Stomach (tissue), 19 donors: ENCODE measurements around the gene LMNB1. TPM values are rescaled to one million over a fixed set of nuclear protein-coding genes. Genes with fewer than 3 reads are reported as not detected.
"Not testable (repeated sequence)": the region's sequence is repeated elsewhere in the genome, so short reads cannot be mapped to it uniquely, and the experiment has no call there.

Experiments used
- DNase-seq, 2 donors: peaks; one replicate each; pipeline versions ENCODE4 v3.0.0 to v3.0.0-alpha.2; 2013 to 2019
- H3K27ac ChIP-seq, 5 donors: fragments of 200-600 bp in 4 of 5; sonication (generic) in 4 of 5; one replicate each; pipeline ENCODE4 v1.5.1; 2013 to 2019; ENCODE audit warnings: mild to moderate bottlenecking in 1 of 5, moderate library complexity in 1 of 5
- H3K27me3 ChIP-seq, 3 donors: fragments of 200-600 bp; sonication (generic); one replicate each; pipeline ENCODE4 v1.5.1; 2017 to 2019; ENCODE audit warnings: mixed run types in 1 of 3
- H3K36me3 ChIP-seq, 4 donors: fragments of 200-600 bp; sonication (generic); 1 replicate in 3 of 4; 2 replicates in 1 of 4; pipeline ENCODE4 v1.5.1; 2016 to 2019
- H3K4me1 ChIP-seq, 4 donors: fragments of 200-600 bp; sonication (generic); one replicate each; pipeline ENCODE4 v1.5.1; 2016 to 2019
- H3K4me3 ChIP-seq, 4 donors: fragments of 200-600 bp; sonication (generic) in 3 of 4; one replicate each; pipeline ENCODE4 v1.5.1; 2016 to 2019; ENCODE audit warnings: mild to moderate bottlenecking in 1 of 4
- H3K9me3 ChIP-seq, 4 donors: fragments of 200-600 bp; sonication (generic); one replicate each; pipeline ENCODE4 v1.5.1; 2016 to 2019
- CTCF ChIP-seq, 7 experiments: fragments of 450-650 bp in 4 of 7; fragments of 200-600 bp in 3 of 7; sonication (generic) in 3 of 7; IDR thresholded peaks; one replicate each; pipeline ENCODE4 v1.5.1; 2016 to 2019; ENCODE audit warnings: antibody characterized with exemption in 7 of 7, control low read depth in 2 of 7, mild to moderate bottlenecking in 1 of 7
- EP300 ChIP-seq: sonication (generic); formaldehyde crosslinking; IDR thresholded peaks from one replicate; pipeline ENCODE4 v1.6.1; 2017; ENCODE audit warnings: antibody characterized with exemption
- POLR2A ChIP-seq, 4 donors: fragments of 450-650 bp; IDR thresholded peaks; one replicate each; pipeline ENCODE4 v1.6.1; 2016; ENCODE audit warnings: antibody characterized with exemption in 4 of 4, control low read depth in 2 of 4, mild to moderate bottlenecking in 1 of 4, moderate library complexity in 1 of 4
- POLR2AphosphoS5 ChIP-seq, 3 donors: sonication (generic); formaldehyde crosslinking; IDR thresholded peaks; one replicate each; pipeline ENCODE4 v1.6.1; 2016; ENCODE audit warnings: antibody characterized with exemption in 3 of 3
- WGBS, 5 donors: extraction: QIAGEN DNeasy Blood & Tissue Kit in 3 of 5; methylation state at CpG; one replicate each; pipeline versions ENCODE4 v1.1.5 to v1.1.7; 2013 to 2018; 5-methylcytosine and 5-hydroxymethylcytosine counted together
- intact Hi-C: fragments of 100-400 bp; cut with DNase I; formaldehyde crosslinking; loops from one replicate; pipeline ENCODE4 v1.15.1; 2023; ENCODE audit warnings: low total_unique reads
- long read RNA-seq, 10 donors: transcript quantifications; one replicate each; lab custom pipeline, GENCODE V29; 2026
- polyA plus RNA-seq, 3 donors: library from polyadenylated mRNA; stranded (reverse); fragments of 200-250 nt; gene quantifications; one replicate each; pipeline ENCODE4 v1.2.3, GENCODE V29; 2013
- total RNA-seq, 5 donors: library from RNA; depleted of rRNA; stranded (reverse); fragments of >200 nt; gene quantifications; one replicate each; pipeline versions ENCODE4 v1.1.0 to v1.2.3, GENCODE V29; 2014 to 2016
- donor health status: healthy with polysubstance abuse.
- donor health status: Bipolar disorder and iron deficiency.
- donor health status: healthy.

Gene LMNB1, protein sequence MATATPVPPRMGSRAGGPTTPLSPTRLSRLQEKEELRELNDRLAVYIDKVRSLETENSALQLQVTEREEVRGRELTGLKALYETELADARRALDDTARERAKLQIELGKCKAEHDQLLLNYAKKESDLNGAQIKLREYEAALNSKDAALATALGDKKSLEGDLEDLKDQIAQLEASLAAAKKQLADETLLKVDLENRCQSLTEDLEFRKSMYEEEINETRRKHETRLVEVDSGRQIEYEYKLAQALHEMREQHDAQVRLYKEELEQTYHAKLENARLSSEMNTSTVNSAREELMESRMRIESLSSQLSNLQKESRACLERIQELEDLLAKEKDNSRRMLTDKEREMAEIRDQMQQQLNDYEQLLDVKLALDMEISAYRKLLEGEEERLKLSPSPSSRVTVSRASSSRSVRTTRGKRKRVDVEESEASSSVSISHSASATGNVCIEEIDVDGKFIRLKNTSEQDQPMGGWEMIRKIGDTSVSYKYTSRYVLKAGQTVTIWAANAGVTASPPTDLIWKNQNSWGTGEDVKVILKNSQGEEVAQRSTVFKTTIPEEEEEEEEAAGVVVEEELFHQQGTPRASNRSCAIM
- total RNA-seq (100 to 1,000 TPM in 1 of 5 donors, 10 to 100 TPM in 3, 1 to 10 TPM in 1; 7.6 to 167 (median 27.4) TPM), polyA plus RNA-seq (1 to 10 TPM; 7.7 to 8.7 (median 8.5) TPM)
- long read RNA-seq, donor 1, partial matches to known transcripts: 0 of 5 reads
- long read RNA-seq, donor 1, other reads (novel, unspliced or antisense): 0 of 5 reads
- long read RNA-seq, donor 2, partial matches to known transcripts: 9 of 11 reads
- long read RNA-seq, donor 2, other reads (novel, unspliced or antisense): 0 of 11 reads
- long read RNA-seq, donor 3, partial matches to known transcripts: 7 of 12 reads
- long read RNA-seq, donor 3, other reads (novel, unspliced or antisense): 0 of 12 reads
- long read RNA-seq, donor 4: 0 reads
- long read RNA-seq, donor 5, transcript LMNB1-201 (11 exons, 2,878 nt): major isoform, 11 of 16 reads
- long read RNA-seq, donor 5, partial matches to known transcripts: 5 of 16 reads
- long read RNA-seq, donor 5, other reads (novel, unspliced or antisense): 0 of 16 reads
- long read RNA-seq, donor 6, transcript LMNB1-201 (11 exons, 2,878 nt): major isoform, 13 of 30 reads
- long read RNA-seq, donor 6, partial matches to known transcripts: 15 of 30 reads
- long read RNA-seq, donor 6, other reads (novel, unspliced or antisense): 0 of 30 reads
- long read RNA-seq, donor 7, transcript LMNB1-201 (11 exons, 2,878 nt): major isoform, 9 of 21 reads
- long read RNA-seq, donor 7, partial matches to known transcripts: 11 of 21 reads
- long read RNA-seq, donor 7, other reads (novel, unspliced or antisense): 0 of 21 reads
- long read RNA-seq, donor 8, transcript LMNB1-201 (11 exons, 2,878 nt): major isoform, 6 of 12 reads
- long read RNA-seq, donor 8, partial matches to known transcripts: 6 of 12 reads
- long read RNA-seq, donor 8, other reads (novel, unspliced or antisense): 0 of 12 reads
- long read RNA-seq, donor 9, partial matches to known transcripts: 20 of 24 reads
- long read RNA-seq, donor 9, other reads (novel, unspliced or antisense): 0 of 24 reads
- long read RNA-seq, donor 10, partial matches to known transcripts: 0 of 1 reads
- long read RNA-seq, donor 10, other reads (novel, unspliced or antisense): 0 of 1 reads

- WGBS, 5 donors: 0 to 1% (median 0%) methylated on average over 31 to 74 of the region's 74 CpGs
- Histone ChIP-seq H3K9me3 (no peaks in the 10 kb centered on the region), H3K27me3 (no peaks in the 10 kb centered on the region), H3K36me3 (no peaks in the 10 kb centered on the region), H3K4me3 (peak within 1 kb of the TSS; percentile 71 to 95 (median 78)), H3K27ac (peak within 1 kb of the TSS; percentile 92 to 97 (median 97)), H3K4me1 (peaks cover 6 to 40% (median 36%) of the 10 kb centered on the region in 4 donors)
- DNase-seq: peak; percentile 94 to 98
- intact Hi-C loops: no loop called here
- no peak for TF ChIP-seq CTCF (IDR thresholded peaks at IDR 0.05)
- peak; percentile 5 to 64 (median 10) for TF ChIP-seq POLR2AphosphoS5 (IDR thresholded peaks at IDR 0.05)
Observed at GRCh38 chr5:126776499-126777256, at the start of gene LMNB1. Gene LMNB1 (plus strand): TSS chr5:126777136. CDS start chr5:126777509, 373 bp downstream.

DNA sequence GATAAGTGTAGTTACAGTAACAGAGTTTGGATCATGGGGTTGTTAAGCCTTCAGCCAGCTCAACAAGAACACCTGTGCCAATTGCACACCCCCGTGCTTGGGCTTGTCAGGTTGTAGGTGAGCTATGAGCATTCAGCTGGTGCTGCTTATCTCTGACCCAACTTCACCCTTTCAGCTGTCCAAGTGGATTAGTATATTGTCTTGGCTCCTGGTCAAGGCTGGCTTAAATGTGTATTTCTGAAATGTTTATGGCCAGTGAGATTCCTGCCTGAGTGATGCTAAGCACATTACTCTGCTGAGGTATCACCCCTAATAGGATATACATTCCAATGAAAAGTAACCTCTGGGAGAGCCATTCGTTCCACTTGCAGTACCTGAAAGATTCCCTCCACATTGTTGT lies 44.2 kb upstream of the LMNB1 start:
- intact Hi-C loops: no loop called here
- WGBS, 5 donors: 4 to 28% (median 22%) methylated on average over 2 of the region's 2 CpGs
- peak in 1 of 2 donors; percentile 24 for DNase-seq
- H3K4me3 ChIP-seq: no peak overlapping the region
- H3K36me3 ChIP-seq: no peaks in the 10 kb centered on the region
- no peaks in the 10 kb centered on the region for H3K27me3 ChIP-seq
- H3K27ac ChIP-seq: no peak overlapping the region
- H3K9me3 ChIP-seq: no peaks in the 10 kb centered on the region
- TF ChIP-seq EP300: no peak
- no peak for TF ChIP-seq POLR2A (IDR thresholded peaks at IDR 0.05)
- TF ChIP-seq POLR2AphosphoS5 (IDR thresholded peaks at IDR 0.05): no peak
- no peak for TF ChIP-seq CTCF (IDR thresholded peaks at IDR 0.05)
- no peaks in the 10 kb centered on the region for H3K4me1 ChIP-seq

DNA sequence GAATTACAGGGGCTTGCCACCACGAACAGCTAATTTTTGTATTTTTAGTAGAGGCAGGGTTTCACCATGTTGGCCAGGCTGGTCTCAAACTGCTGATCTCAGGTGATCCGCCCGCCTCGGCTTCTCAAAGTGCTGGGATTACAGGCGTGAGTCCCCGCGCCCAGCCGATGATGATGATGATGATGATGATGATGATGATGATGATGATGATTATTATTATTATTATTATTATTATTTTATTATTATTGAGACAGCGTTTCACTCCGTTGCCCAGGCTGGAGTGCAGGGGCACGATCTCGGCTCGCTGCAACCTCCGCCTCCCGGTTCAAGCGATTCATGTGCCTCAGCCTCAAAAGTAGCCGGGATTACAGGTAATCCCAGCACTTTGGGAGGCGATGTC lies 42.4 kb upstream of the LMNB1 start:
- H3K4me1 ChIP-seq, H3K9me3 ChIP-seq, DNase-seq, H3K4me3 ChIP-seq, H3K27me3 ChIP-seq, H3K36me3 ChIP-seq, H3K27ac ChIP-seq, intact Hi-C loops: not testable (repeated sequence)
- 91 to 95% (median 93%) methylated on average over 18 of the region's 18 CpGs for WGBS, 5 donors

DNA sequence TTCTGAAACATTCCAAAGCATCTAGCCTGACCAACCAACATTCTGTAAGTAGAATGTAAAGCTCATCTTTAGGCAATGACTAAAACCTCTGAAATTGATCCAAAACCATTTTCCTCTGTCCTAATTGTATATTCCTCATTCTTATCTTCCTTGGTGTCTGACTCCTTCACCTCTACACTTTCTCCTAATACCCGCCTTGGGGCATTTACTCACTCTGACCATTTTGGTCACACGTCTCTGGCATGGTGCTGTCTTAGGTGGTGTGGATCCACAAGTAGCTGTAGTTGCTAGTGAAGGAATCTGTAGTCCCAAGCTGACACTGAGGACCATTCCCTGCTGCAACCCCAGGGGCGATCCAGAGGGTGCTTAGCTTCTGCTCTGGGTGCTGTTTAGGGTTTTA lies 40.8 kb upstream of the LMNB1 start:
- no peak for DNase-seq
- intact Hi-C loops: no loop called here
- WGBS, 5 donors: 73 to 79% (median 77%) methylated on average over 3 of the region's 3 CpGs
- Histone ChIP-seq H3K9me3 (no peaks in the 10 kb centered on the region), H3K4me1 (no peaks in the 10 kb centered on the region), H3K27ac (no peak overlapping the region), H3K4me3 (no peak overlapping the region), H3K36me3 (no peaks in the 10 kb centered on the region), H3K27me3 (no peaks in the 10 kb centered on the region)
- TF ChIP-seq EP300: no peak
- no peak for TF ChIP-seq POLR2AphosphoS5 (IDR thresholded peaks at IDR 0.05)
- TF ChIP-seq POLR2A (IDR thresholded peaks at IDR 0.05): no peak
- no peak for TF ChIP-seq CTCF (IDR thresholded peaks at IDR 0.05)
